H9 (cell line): ENCODE data around the gene SLC22A15. TPM values are rescaled to one million over a fixed set of nuclear protein-coding genes. Genes with fewer than 3 reads are reported as not detected.

Source experiments
- DNase-seq: peaks from one replicate; pipeline ENCODE4 v3.0.0-alpha.2; 2017
- H2AFZ ChIP-seq: one replicate; pipeline ENCODE4 v1.6.1; 2013; ENCODE audit warnings: mild to moderate bottlenecking, low read length, control low read depth, moderate library complexity
- H2AK5ac ChIP-seq: 2 replicates; pipeline ENCODE4 v1.6.1; 2013; ENCODE audit warnings: low read length, control low read depth, mixed read lengths; ENCODE audit not compliant: insufficient read length
- H2BK120ac ChIP-seq: one replicate; pipeline ENCODE4 v1.6.1; 2013; ENCODE audit warnings: low read depth, mild to moderate bottlenecking, low read length, control low read depth, inconsistent platforms; ENCODE audit not compliant: poor library complexity, severe bottlenecking
- H2BK12ac ChIP-seq: 2 replicates; pipeline ENCODE4 v1.6.1; 2013; ENCODE audit warnings: low read length, control low read depth, mixed read lengths, low read depth; ENCODE audit not compliant: insufficient read length
- H2BK15ac ChIP-seq: 2 replicates; pipeline ENCODE4 v1.6.1; 2013; ENCODE audit warnings: low read depth, low read length, control low read depth
- H2BK20ac ChIP-seq: one replicate; pipeline ENCODE4 v1.6.1; 2013; ENCODE audit warnings: low read depth, mild to moderate bottlenecking, low read length, control low read depth, inconsistent platforms; ENCODE audit not compliant: poor library complexity, severe bottlenecking
- H2BK5ac ChIP-seq: 2 replicates; pipeline ENCODE4 v1.6.1; 2013; ENCODE audit warnings: low read length, control low read depth, mixed read lengths; ENCODE audit not compliant: insufficient read length
- H3K14ac ChIP-seq: 2 replicates; pipeline ENCODE4 v1.6.1; 2013; ENCODE audit warnings: low read length, control low read depth; ENCODE audit not compliant: insufficient read depth
- H3K18ac ChIP-seq: 2 replicates; pipeline ENCODE4 v1.6.1; 2013; ENCODE audit warnings: low read depth, mild to moderate bottlenecking, mixed read lengths, low read length, control low read depth; ENCODE audit not compliant: insufficient read length
- H3K23ac ChIP-seq: 2 replicates; pipeline ENCODE4 v1.6.1; 2013; ENCODE audit warnings: low read length, control low read depth, mixed read lengths, low read depth; ENCODE audit not compliant: insufficient read length
- H3K23me2 ChIP-seq: 2 replicates; pipeline ENCODE4 v1.6.1; 2013; ENCODE audit warnings: low read depth, mild to moderate bottlenecking, mixed read lengths, low read length, control low read depth; ENCODE audit not compliant: insufficient read length, poor library complexity, severe bottlenecking
- H3K27ac ChIP-seq: 2 replicates; pipeline ENCODE4 v1.5.1; 2013; ENCODE audit warnings: low read length, control low read depth, mixed read lengths, low read depth; ENCODE audit not compliant: insufficient read length
- H3K27me3 ChIP-seq: 2 replicates; pipeline ENCODE4 v1.6.1; 2013; ENCODE audit warnings: low read length, control low read depth, inconsistent platforms; ENCODE audit not compliant: insufficient read depth
- H3K4ac ChIP-seq: 2 replicates; pipeline ENCODE4 v1.6.1; 2013; ENCODE audit warnings: low read depth, mild to moderate bottlenecking, control low read depth, inconsistent platforms, low read length, moderate library complexity
- H3K4me1 ChIP-seq: 2 replicates; pipeline ENCODE4 v1.6.1; 2013; ENCODE audit warnings: low read length, control low read depth, inconsistent platforms; ENCODE audit not compliant: insufficient read depth
- H3K4me2 ChIP-seq: 2 replicates; pipeline ENCODE4 v1.6.1; 2013; ENCODE audit warnings: low read length, control low read depth, mixed read lengths; ENCODE audit not compliant: insufficient read length, insufficient read depth
- H3K56ac ChIP-seq: 2 replicates; pipeline ENCODE4 v1.6.1; 2013; ENCODE audit warnings: low read depth, mild to moderate bottlenecking, mixed read lengths, low read length, control low read depth; ENCODE audit not compliant: insufficient read length
- H3K79me1 ChIP-seq: 2 replicates; pipeline ENCODE4 v1.6.1; 2013; ENCODE audit warnings: low read depth, mild to moderate bottlenecking, moderate library complexity, low read length, control low read depth, inconsistent platforms; ENCODE audit not compliant: insufficient read depth, poor library complexity, severe bottlenecking
- H3K79me2 ChIP-seq: 2 replicates; pipeline ENCODE4 v1.6.1; 2013; ENCODE audit warnings: low read length, control low read depth, inconsistent platforms; ENCODE audit not compliant: insufficient read depth
- H3K9ac ChIP-seq: 2 replicates; pipeline ENCODE4 v1.6.1; 2013; ENCODE audit warnings: low read length, control low read depth, mixed read lengths; ENCODE audit not compliant: insufficient read length; ENCODE audit errors: extremely low read depth
- H3K9me3 ChIP-seq: one replicate; pipeline ENCODE4 v1.6.1; 2013; ENCODE audit warnings: low read depth, low read length, inconsistent platforms; ENCODE audit not compliant: control insufficient read depth
- H3T11ph ChIP-seq: one replicate; pipeline ENCODE4 v1.6.1; 2013; ENCODE audit warnings: mild to moderate bottlenecking, low read length, control low read depth, inconsistent platforms
- H4K20me1 ChIP-seq: one replicate; pipeline ENCODE4 v1.6.1; 2013; ENCODE audit not compliant: control insufficient read depth, insufficient read length, insufficient read depth
- H4K5ac ChIP-seq: 2 replicates; pipeline ENCODE4 v1.6.1; 2013; ENCODE audit warnings: low read depth, mild to moderate bottlenecking, mixed read lengths, low read length, control low read depth; ENCODE audit not compliant: insufficient read length
- H4K8ac ChIP-seq: replicated peaks from 2 replicates; pipeline ENCODE4 v1.6.1; 2013; ENCODE audit warnings: low read length, control low read depth, mixed read lengths, low read depth; ENCODE audit not compliant: insufficient read length
- H4K91ac ChIP-seq: 2 replicates; pipeline ENCODE4 v1.6.1; 2013; ENCODE audit warnings: low read depth, mild to moderate bottlenecking, moderate library complexity, mixed read lengths, low read length, control low read depth; ENCODE audit not compliant: insufficient read length
- H3K27ac Mint-ChIP-seq, 3 experiments: 2 replicates in 2 of 3; 3 replicates in 1 of 3; pipeline ENCODE4 v1.8.0; 2020 to 2021; ENCODE audit warnings: mixed read lengths in 3 of 3, mild to moderate bottlenecking in 1 of 3, moderate library complexity in 1 of 3
- H3K27me3 Mint-ChIP-seq: 2 replicates; pipeline ENCODE4 v1.8.0; 2021; ENCODE audit warnings: low read depth, mild to moderate bottlenecking, moderate library complexity, mixed read lengths
- H3K36me3 Mint-ChIP-seq, 3 experiments: 2 replicates in 2 of 3; 3 replicates in 1 of 3; pipeline ENCODE4 v1.8.0; 2020 to 2021; ENCODE audit warnings: low read depth in 3 of 3, mixed read lengths in 3 of 3; ENCODE audit not compliant: insufficient read depth in 1 of 3
- H3K4me1 Mint-ChIP-seq, 2 experiments: 2 replicates each; pipeline ENCODE4 v1.8.0; 2020; ENCODE audit warnings: mixed read lengths in 2 of 2
- H3K4me3 Mint-ChIP-seq, 2 experiments: 2 replicates in 1 of 2; 3 replicates in 1 of 2; pipeline ENCODE4 v1.8.0; 2020 to 2021; ENCODE audit warnings: mild to moderate bottlenecking in 2 of 2, mixed read lengths in 2 of 2, moderate library complexity in 1 of 2
- H3K9me3 Mint-ChIP-seq, 2 experiments: 2 replicates in 1 of 2; 3 replicates in 1 of 2; pipeline ENCODE4 v1.8.0; 2020; ENCODE audit warnings: mild to moderate bottlenecking in 2 of 2, mixed read lengths in 2 of 2, moderate library complexity in 1 of 2
- WGBS: extraction: QIAGEN DNeasy Blood & Tissue Kit; methylation state at CpG from one replicate; pipeline ENCODE4 v1.1.7; 2013; ENCODE audit warnings: missing lambda C conversion rate, low lambda C conversion rate, mixed read lengths; ENCODE audit not compliant: insufficient read length; ENCODE audit errors: extremely low coverage; 5-methylcytosine and 5-hydroxymethylcytosine counted together
- total RNA-seq: library from RNA; stranded (reverse); gene quantifications from 2 replicates; pipeline ENCODE4 v1.2.1, GENCODE V29; 2021
- TF ChIP-seq, protein P1 (sequence below): fragments of 200-600 bp; sonication (generic); conservative IDR thresholded peaks from 3 replicates; pipeline ENCODE4 v1.8.0; 2021; ENCODE audit warnings: antibody characterized with exemption, mild to moderate bottlenecking

SLC22A15 gene
- total RNA-seq, 1 experiment from 2014 or later = 3.2 TPM

DNA sequence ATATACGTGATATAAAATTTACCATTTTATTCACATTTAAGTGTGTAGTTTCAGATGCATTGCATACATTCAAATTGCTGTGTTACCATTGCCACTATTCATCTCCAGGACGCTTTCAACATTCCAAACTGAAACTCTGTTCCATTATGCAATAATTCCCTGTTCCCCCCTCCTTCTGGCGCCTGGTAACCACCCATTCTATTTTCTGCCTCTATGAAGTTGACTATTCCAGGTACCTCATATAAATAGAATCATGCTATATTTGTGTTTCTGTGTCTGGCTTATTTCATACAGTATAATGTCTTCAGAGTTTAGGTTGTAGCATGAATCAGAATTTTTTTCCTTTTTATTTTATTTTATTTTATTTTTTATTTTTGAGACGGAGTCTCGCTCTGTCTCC is 41.7 kb downstream of the SLC22A15 start:
- no peak overlapping the region for H2AK5ac ChIP-seq
- no peak overlapping the region for H3K4ac ChIP-seq
- TF ChIP-seq, protein P1, sequence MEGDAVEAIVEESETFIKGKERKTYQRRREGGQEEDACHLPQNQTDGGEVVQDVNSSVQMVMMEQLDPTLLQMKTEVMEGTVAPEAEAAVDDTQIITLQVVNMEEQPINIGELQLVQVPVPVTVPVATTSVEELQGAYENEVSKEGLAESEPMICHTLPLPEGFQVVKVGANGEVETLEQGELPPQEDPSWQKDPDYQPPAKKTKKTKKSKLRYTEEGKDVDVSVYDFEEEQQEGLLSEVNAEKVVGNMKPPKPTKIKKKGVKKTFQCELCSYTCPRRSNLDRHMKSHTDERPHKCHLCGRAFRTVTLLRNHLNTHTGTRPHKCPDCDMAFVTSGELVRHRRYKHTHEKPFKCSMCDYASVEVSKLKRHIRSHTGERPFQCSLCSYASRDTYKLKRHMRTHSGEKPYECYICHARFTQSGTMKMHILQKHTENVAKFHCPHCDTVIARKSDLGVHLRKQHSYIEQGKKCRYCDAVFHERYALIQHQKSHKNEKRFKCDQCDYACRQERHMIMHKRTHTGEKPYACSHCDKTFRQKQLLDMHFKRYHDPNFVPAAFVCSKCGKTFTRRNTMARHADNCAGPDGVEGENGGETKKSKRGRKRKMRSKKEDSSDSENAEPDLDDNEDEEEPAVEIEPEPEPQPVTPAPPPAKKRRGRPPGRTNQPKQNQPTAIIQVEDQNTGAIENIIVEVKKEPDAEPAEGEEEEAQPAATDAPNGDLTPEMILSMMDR = no peak
- no peaks in the 10 kb centered on the region for H3K4me1 ChIP-seq
- no CpG with 5 or more reads among the region's 5 CpGs for WGBS
- no peak overlapping the region for H3K14ac ChIP-seq
- no peak overlapping the region for H2BK5ac ChIP-seq
- H3K79me2 ChIP-seq = no peaks in the 10 kb centered on the region
- no peak for DNase-seq
- H3T11ph ChIP-seq = no peak overlapping the region
- H2BK12ac ChIP-seq = no peak overlapping the region
- no peak overlapping the region for H3K27ac Mint-ChIP-seq
- H4K20me1 ChIP-seq = no peaks in the 10 kb centered on the region
- H3K27me3 ChIP-seq = no peaks in the 10 kb centered on the region
- H3K56ac ChIP-seq = no peak overlapping the region
- no peak overlapping the region for H4K5ac ChIP-seq
- H3K9me3 ChIP-seq = no peaks in the 10 kb centered on the region
- H3K27ac ChIP-seq = no peak overlapping the region
- no peaks in the 10 kb centered on the region for H3K27me3 Mint-ChIP-seq
- no peak overlapping the region for H2BK20ac ChIP-seq
- H3K9me3 Mint-ChIP-seq = peaks cover 0 to 4% of the 10 kb centered on the region in 2 experiments; a peak in 1 of 5 replicates
- no peak overlapping the region for H2AFZ ChIP-seq
- no peak overlapping the region for H3K4me3 Mint-ChIP-seq
- peaks cover 8 to 9% of the 10 kb centered on the region in 2 experiments; a peak in 3 of 4 replicates for H3K4me1 Mint-ChIP-seq
- H3K79me1 ChIP-seq = no peaks in the 10 kb centered on the region
- H4K8ac ChIP-seq = no peak overlapping the region
- no peaks in the 10 kb centered on the region for H3K23me2 ChIP-seq
- no peak overlapping the region for H2BK120ac ChIP-seq
- peaks cover 9 to 12% (median 12%) of the 10 kb centered on the region in 3 experiments; a peak in 6 of 7 replicates for H3K36me3 Mint-ChIP-seq
- no peak overlapping the region for H2BK15ac ChIP-seq
- no peak overlapping the region for H4K91ac ChIP-seq
- H3K23ac ChIP-seq = no peak overlapping the region
- no peak overlapping the region for H3K9ac ChIP-seq
- H3K4me2 ChIP-seq = no peak overlapping the region
- H3K18ac ChIP-seq = no peak overlapping the region
